K562 (cell line): ENCODE data around the gene CAMSAP3. TPM values are rescaled to one million over a fixed set of nuclear protein-coding genes. Genes with fewer than 3 reads are reported as not detected.

Experiments used
- ATAC-seq: fragments of 200-7000 bp; cut with Tn5 transposase; 3 replicates; pipeline ENCODE4 v1.9.1; 2020; ENCODE audit warnings: moderate library complexity
- BruUV-seq: library from RNA; stranded (reverse); fragments of 400-500 nt; replicated peaks from 2 replicates; lab custom pipeline; 2021; lab: Mats Ljungman, UMichigan
- CTCF ChIA-PET: fragments of 300-600 bp; formaldehyde crosslinking; extraction: SDS; loops from one replicate; lab custom pipeline; 2021; ENCODE audit warnings: low intra/inter-chr PET ratio; lab: Yijun Ruan, JAX
- POLR2A ChIA-PET: fragments of 300-600, 350-650 bp; sonication (Branson Sonifier 250); formaldehyde crosslinking; extraction: SDS; loops from one replicate; lab custom pipeline; 2021; ENCODE audit warnings: antibody characterized with exemption, inconsistent platforms; lab: Yijun Ruan, JAX
- DNase-seq, 4 experiments: peaks; one replicate each; pipeline versions ENCODE4 v3.0.0 to v3.0.0-alpha.2; 2011 to 2018; ENCODE audit warnings: low spot score in 3 of 4, mixed read lengths in 3 of 4; ENCODE audit errors: extremely low read depth in 1 of 4
- FAIRE-seq: peaks from 2 replicates; lab custom pipeline; 2011; peaks lifted over from hg19 to GRCh38; lab: Jason Lieb, UNC
- H2AFZ ChIP-seq: 2 replicates; pipeline ENCODE4 v1.6.0; 2011; ENCODE audit warnings: low read depth, low read length, control low read depth, inconsistent platforms
- H3K27ac ChIP-seq: fragments of 200-600 bp; 3 replicates; pipeline ENCODE4 v1.8.0; 2011; ENCODE audit warnings: low read depth, mild to moderate bottlenecking, control low read depth, inconsistent platforms, low read length, moderate library complexity, mixed read lengths; ENCODE audit errors: extremely low read depth
- H3K27me3 ChIP-seq, 2 experiments: fragments of 300-600 bp in 1 of 2; 2 replicates in 1 of 2; 3 replicates in 1 of 2; pipeline versions ENCODE4 v1.6.0 to v1.8.0; 2011; ENCODE audit warnings: inconsistent platforms in 2 of 2, low read length in 2 of 2, mild to moderate bottlenecking in 1 of 2, mixed read lengths in 1 of 2, moderate library complexity in 1 of 2; ENCODE audit not compliant: control insufficient read depth in 2 of 2, insufficient read depth in 2 of 2
- H3K36me3 ChIP-seq: fragments of 300-600 bp; 3 replicates; pipeline ENCODE4 v1.8.0; 2011; ENCODE audit warnings: mild to moderate bottlenecking, low read length, inconsistent platforms; ENCODE audit not compliant: control insufficient read depth, insufficient read depth
- H3K4me1 ChIP-seq, 2 experiments: fragments of 200-600 bp in 1 of 2; replicated peaks in 1 of 2; 2 replicates in 1 of 2; 3 replicates in 1 of 2; pipeline versions ENCODE4 v1.5.1 to v1.8.0; 2011; ENCODE audit warnings: inconsistent platforms in 2 of 2, low read length in 2 of 2, mild to moderate bottlenecking in 1 of 2, mixed read lengths in 1 of 2, moderate library complexity in 1 of 2; ENCODE audit not compliant: control insufficient read depth in 2 of 2, insufficient read depth in 2 of 2
- H3K4me2 ChIP-seq: 2 replicates; pipeline ENCODE4 v1.6.1; 2011; ENCODE audit warnings: low read length, control low read depth, inconsistent platforms, mixed read lengths; ENCODE audit not compliant: insufficient read depth
- H3K4me3 ChIP-seq: fragments of 200-600 bp; sonication (generic), shearing (Covaris generic); 2 replicates; pipeline ENCODE4 v1.5.1; 2016; ENCODE audit warnings: control low read depth, inconsistent platforms
- H3K79me2 ChIP-seq: fragments of 200-600 bp; 3 replicates; pipeline ENCODE4 v1.8.0; 2011; ENCODE audit warnings: low read length, inconsistent platforms; ENCODE audit not compliant: control insufficient read depth, insufficient read depth
- H3K9ac ChIP-seq, 2 experiments: 2 replicates each; pipeline versions ENCODE4 v1.6.0 to v1.6.1; 2011; ENCODE audit warnings: low read depth in 2 of 2, low read length in 2 of 2, control low read depth in 1 of 2, inconsistent platforms in 1 of 2, mild to moderate bottlenecking in 1 of 2, mixed read lengths in 1 of 2; ENCODE audit not compliant: insufficient read depth in 1 of 2
- H3K9me1 ChIP-seq: one replicate; pipeline ENCODE4 v1.6.0; 2011; ENCODE audit warnings: inconsistent platforms, mild to moderate bottlenecking, low read length, moderate library complexity; ENCODE audit not compliant: control insufficient read depth, insufficient read depth
- H3K9me3 ChIP-seq: replicated peaks from 2 replicates; pipeline ENCODE4 v1.5.1; 2011; ENCODE audit warnings: low read depth, low read length, inconsistent platforms; ENCODE audit not compliant: control insufficient read depth, insufficient read depth
- H4K20me1 ChIP-seq: replicated peaks from 2 replicates; pipeline ENCODE4 v1.6.1; 2011; ENCODE audit warnings: low read length, inconsistent platforms, mixed read lengths; ENCODE audit not compliant: control insufficient read depth, insufficient read depth
- ATF6 ChIP-seq: sonication (generic); formaldehyde crosslinking; IDR thresholded peaks from 2 replicates; pipeline ENCODE4 v1.4.0; 2020; ENCODE audit warnings: mild to moderate bottlenecking, missing genetic modification reagents
- E4F1 ChIP-seq: fragments of 250-450 bp; sonication (Bioruptor Pico); IDR thresholded peaks from 2 replicates; pipeline ENCODE4 v1.5.0; 2021; ENCODE audit warnings: mild to moderate bottlenecking, borderline replicate concordance
- KLF13 ChIP-seq: fragments of 450-650 bp; IDR thresholded peaks from 2 replicates; pipeline ENCODE4 v1.6.1; 2016; ENCODE audit warnings: missing genetic modification characterization, low read depth, mild to moderate bottlenecking, missing compliant biosample characterization, moderate library complexity, borderline replicate concordance
- PML ChIP-seq: IDR thresholded peaks from 2 replicates; pipeline ENCODE4 v1.6.1; 2012; ENCODE audit warnings: low read length, inconsistent platforms
- PRDM10 ChIP-seq: fragments of 450-650 bp; IDR thresholded peaks from 2 replicates; pipeline ENCODE4 v1.6.1; 2018; ENCODE audit not compliant: partially characterized antibody
- SMAD2 ChIP-seq: fragments of 150-350 bp; IDR thresholded peaks from 2 replicates; pipeline ENCODE4 v1.6.1; 2014; ENCODE audit warnings: low read depth, mild to moderate bottlenecking, low read length
- TCFL5 ChIP-seq: fragments of 250-450 bp; sonication (Bioruptor Pico); conservative IDR thresholded peaks from 2 replicates; pipeline ENCODE4 v1.6.1; 2021; ENCODE audit warnings: mild to moderate bottlenecking, moderate library complexity, matching md5 sums
- YY1 ChIP-seq, 3 experiments: IDR thresholded peaks; 2 replicates each; pipeline ENCODE4 v1.6.1; 2011; ENCODE audit warnings: low read length in 2 of 3, mild to moderate bottlenecking in 2 of 3, moderate library complexity in 2 of 3, borderline replicate concordance in 1 of 3, control low read depth in 1 of 3, low read depth in 1 of 3; ENCODE audit not compliant: insufficient read depth in 3 of 3, insufficient replicate concordance in 2 of 3, control insufficient read depth in 1 of 3, insufficient read length in 1 of 3; ENCODE audit errors: extremely low read depth in 1 of 3
- ZBTB17 ChIP-seq: fragments of 450-650 bp; formaldehyde crosslinking; IDR thresholded peaks from 2 replicates; pipeline ENCODE4 v1.4.0; 2020; ENCODE audit warnings: mild to moderate bottlenecking
- ZNF280A ChIP-seq: fragments of 450-650 bp; IDR thresholded peaks from 2 replicates; pipeline ENCODE4 v1.6.1; 2018; ENCODE audit warnings: mild to moderate bottlenecking, low read depth; ENCODE audit not compliant: partially characterized antibody
- ZNF507 ChIP-seq: conservative IDR thresholded peaks from 2 replicates; pipeline ENCODE4 v1.6.1; 2017; ENCODE audit warnings: missing genetic modification characterization, missing compliant biosample characterization
- WGBS: fragments of 100-300 bp; shearing (Covaris generic); methylation state at CpG from one replicate; pipeline ENCODE4 v1.1.6; 2016; ENCODE audit warnings: low coverage, mixed read lengths; ENCODE audit not compliant: insufficient coverage; ENCODE audit errors: missing lambda C conversion rate; 5-methylcytosine and 5-hydroxymethylcytosine counted together
- in situ Hi-C: fragments of 300-500 bp; cut with MboI; formaldehyde crosslinking; loops from 4 replicates; pipeline ENCODE4 v1.15.0; 2018; ENCODE audit warnings: inconsistent platforms, mixed read lengths
- intact Hi-C: fragments of 100-400 bp; cut with micrococcal nuclease; formaldehyde crosslinking; loops from 2 replicates; pipeline ENCODE4 v1.14.2; 2022
- polyA plus RNA-seq, 8 experiments: library from polyadenylated mRNA; depleted of rRNA in 4 of 8; stranded (reverse) in 5 of 8; unstranded in 3 of 8; fragments of >200 nt; fragmentation: Nextera tagmentation in 2 of 8; fragmentation: Illumina TruSeq in 1 of 8; extraction: Ambion mirVana in 2 of 8; extraction: Trizol in 1 of 8; gene quantifications; 2 replicates each; pipeline versions ENCODE4 v1.2.1 to v1.2.3, GENCODE V29; 2011 to 2014; ENCODE audit warnings: inconsistent platforms in 1 of 8, missing spikeins in 1 of 8
- total RNA-seq, 7 experiments: library from RNA; depleted of rRNA in 6 of 7; stranded (reverse); fragments of >200 nt in 6 of 7; fragmentation: Illumina TruSeq in 2 of 7; extraction: Trizol in 2 of 7; gene quantifications; 2 replicates each; pipeline versions ENCODE4 v1.2.1 to v1.2.3, GENCODE V29; 2011 to 2021; ENCODE audit warnings: low replicate concordance in 1 of 7

Gene CAMSAP3
- total and polyA plus RNA-seq, 9 of the 15 experiments (the other 6 are each of a cell fraction or from before 2014, with no cell fraction given): 0.01 to 0.89 (median 0.22) TPM; not detected in 1

GRCh38 chr19:7597689-7598088 is 2.0 kb downstream of the CAMSAP3 start:
- CTCF ChIA-PET: no interaction called here
- H3K4me3 ChIP-seq: no peak overlapping the region
- H3K27me3 ChIP-seq: peaks cover 21 to 42% of the 10 kb centered on the region in 2 experiments; a peak in 4 of 5 replicates
- H3K36me3 ChIP-seq: no peaks in the 10 kb centered on the region
- no peaks in the 10 kb centered on the region for H3K9me1 ChIP-seq
- ATAC-seq: no peak
- H4K20me1 ChIP-seq: 0 out of 2 replicates have a peak, but pooled peaks cover 5% of the 10 kb centered on the region
- in situ Hi-C loops (no loop called here), intact Hi-C loops (no loop called here)
- H2AFZ ChIP-seq: no peak overlapping the region
- H3K9me3 ChIP-seq: 0 out of 2 replicates have a peak, but pooled peaks cover 1% of the 10 kb centered on the region
- FAIRE-seq: no peak
- 39% methylated on average over 9 of the region's 9 CpGs for WGBS
- POLR2A ChIA-PET: interaction anchor here (0.6 to 1.4 kb wide), 5 partner anchors 17 to 271 kb away, joined by 3 to 4 read pairs (median 3); no protein-coding TSS in a partner anchor
- no peak for DNase-seq
- no peaks in the 10 kb centered on the region for H3K79me2 ChIP-seq
- H3K9ac ChIP-seq: no peak overlapping the region
- BruUV-seq: no TSS peak
- H3K4me2 ChIP-seq: no peak overlapping the region
- H3K4me1 ChIP-seq: peaks cover 0 to 14% of the 10 kb centered on the region in 2 experiments; a peak in 3 of 5 replicates
- no peak overlapping the region for H3K27ac ChIP-seq
- TF ChIP-seq SMAD2 (no peak), PRDM10 (no peak), ZNF280A (no peak), YY1 (IDR thresholded peaks at IDR 0.05; ENCODE audit: borderline replicate concordance in 1 of 3, control insufficient read depth in 1 of 3, extremely low read depth in 1 of 3, insufficient read depth in 3 of 3, insufficient read length in 1 of 3, insufficient replicate concordance in 2 of 3, low read depth in 1 of 3, low read length in 2 of 3) (no peak), E4F1 (no peak), ZBTB17 (CRISPR knock-in tag) (no peak), ATF6 (no peak), TCFL5 (CRISPR knock-in tag) (no peak), PML (no peak), ZNF507 (tag) (no peak), KLF13 (tag) (no peak)
